Thoracic aorta (tissue), 2 donors: Measurements from ENCODE around the gene TENM4. TPM values are rescaled to one million over a fixed set of nuclear protein-coding genes. Genes with fewer than 3 reads are reported as not detected.

Source experiments
- ATAC-seq: fragments of 150-250 bp; one replicate; pipeline ENCODE4 v1.8.0; 2017; ENCODE audit warnings: low read depth; ENCODE audit not compliant: insufficient number of reproducible peaks, low FRiP score
- DNase-seq: peaks from one replicate; pipeline ENCODE4 v3.0.0-alpha.2; 2020; ENCODE audit warnings: low spot score
- H3K27ac ChIP-seq, 2 donors: fragments of 200-600 bp; sonication (generic); 1 replicate in 1 of 2; 2 replicates in 1 of 2; pipeline ENCODE4 v1.5.1; 2016; ENCODE audit warnings: mild to moderate bottlenecking in 2 of 2, moderate library complexity in 2 of 2
- H3K27me3 ChIP-seq: fragments of 200-600 bp; sonication (generic); replicated peaks from 2 replicates; pipeline ENCODE4 v1.6.0; 2016; ENCODE audit warnings: mild to moderate bottlenecking; ENCODE audit not compliant: insufficient read depth
- H3K36me3 ChIP-seq: fragments of 200-600 bp; sonication (generic); one replicate; pipeline ENCODE4 v1.5.1; 2016
- H3K4me1 ChIP-seq, 2 donors: fragments of 200-600 bp; sonication (generic); 1 replicate in 1 of 2; 2 replicates in 1 of 2; pipeline versions ENCODE4 v1.5.1 to v1.6.0; 2016; ENCODE audit warnings: low read depth in 2 of 2, mild to moderate bottlenecking in 1 of 2; ENCODE audit not compliant: control insufficient read depth in 1 of 2
- H3K4me3 ChIP-seq: fragments of 200-600 bp; sonication (generic); 2 replicates; pipeline ENCODE4 v1.5.1; 2016; ENCODE audit warnings: mild to moderate bottlenecking
- H3K9me3 ChIP-seq: fragments of 200-600 bp; sonication (generic); 2 replicates; pipeline ENCODE4 v1.5.1; 2016
- CTCF ChIP-seq: fragments of 200-600 bp; sonication (generic); IDR thresholded peaks from one replicate; pipeline ENCODE4 v1.5.1; 2019; ENCODE audit warnings: antibody characterized with exemption
- total RNA-seq, 2 donors: library from RNA; depleted of rRNA; stranded (reverse); fragments of >200 nt; gene quantifications; one replicate each; pipeline versions ENCODE4 v1.1.0 to v1.2.3, GENCODE V29; 2016

The TENM4 gene
- total RNA-seq, 2 donors from 2014 or later, result 6.1 to 13.3 TPM

DNA sequence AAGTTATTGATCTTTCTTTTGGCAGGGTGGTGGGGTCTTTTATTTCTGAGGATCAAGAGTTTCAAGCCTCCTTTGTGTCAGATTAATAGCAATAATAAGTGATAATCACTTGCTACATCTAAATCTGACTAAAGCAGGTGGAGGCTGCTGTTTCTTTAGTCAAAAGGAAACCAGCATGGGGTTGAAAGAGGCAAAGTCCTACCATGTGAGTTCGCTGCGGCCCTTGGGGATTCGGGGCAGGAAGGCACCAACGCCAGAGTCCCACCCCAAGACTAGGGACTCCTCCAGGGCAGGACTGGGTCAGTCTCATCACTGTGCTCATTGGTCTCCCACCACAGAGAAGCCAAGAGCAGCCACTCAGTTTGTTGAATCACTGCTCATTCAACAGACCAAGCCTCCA, 73.0 kb downstream of the TENM4 start:
- no peak overlapping the region for H3K4me3 ChIP-seq
- no peaks in the 10 kb centered on the region for H3K4me1 ChIP-seq
- ATAC-seq (no peak), DNase-seq (no peak)
- H3K27me3 ChIP-seq, result no peaks in the 10 kb centered on the region
- no peak overlapping the region for H3K27ac ChIP-seq
- no peaks in the 10 kb centered on the region for H3K9me3 ChIP-seq
- H3K36me3 ChIP-seq, result no peaks in the 10 kb centered on the region
- no peak for TF ChIP-seq CTCF

GRCh38 chr11:79366218-79366617, 74.6 kb downstream of the TENM4 start:
- no peaks in the 10 kb centered on the region for H3K27me3 ChIP-seq
- no peaks in the 10 kb centered on the region for H3K9me3 ChIP-seq
- H3K4me3 ChIP-seq, result no peak overlapping the region
- no peak overlapping the region for H3K27ac ChIP-seq
- H3K36me3 ChIP-seq, result no peaks in the 10 kb centered on the region
- TF ChIP-seq CTCF, result no peak
- DNase-seq, result no peak
- no peak for ATAC-seq
- H3K4me1 ChIP-seq, result no peaks in the 10 kb centered on the region

GRCh38 chr11:79363861-79364378, 76.9 kb downstream of the TENM4 start:
- no peak for ATAC-seq
- Histone ChIP-seq H3K4me1 (no peaks in the 10 kb centered on the region), H3K27ac (no peak overlapping the region), H3K36me3 (no peaks in the 10 kb centered on the region), H3K27me3 (no peaks in the 10 kb centered on the region), H3K9me3 (no peaks in the 10 kb centered on the region), H3K4me3 (no peak overlapping the region)
- DNase-seq, result no peak
- no peak for TF ChIP-seq CTCF

DNA sequence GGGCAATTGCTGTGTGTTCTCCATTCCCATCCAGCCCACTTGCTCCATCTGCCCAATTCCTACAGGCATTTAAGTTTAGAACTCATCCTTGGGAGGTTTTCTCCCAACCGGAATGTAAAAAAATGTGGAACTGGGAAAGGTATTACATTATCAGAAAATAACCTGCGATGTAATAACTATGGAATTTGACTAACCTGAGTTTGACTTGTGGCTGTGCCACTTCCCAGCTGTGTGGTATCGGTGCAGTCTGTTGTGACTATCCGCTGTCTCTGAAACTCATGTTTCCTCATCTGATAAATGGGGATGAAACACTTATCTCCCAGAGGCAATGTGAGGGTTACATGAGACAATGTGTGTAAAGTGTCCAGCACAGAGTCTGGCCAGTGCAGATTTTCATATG, 77.6 kb downstream of the TENM4 start:
- ATAC-seq (no peak), DNase-seq (no peak)
- H3K4me1 ChIP-seq, result no peaks in the 10 kb centered on the region
- no peak overlapping the region for H3K4me3 ChIP-seq
- H3K36me3 ChIP-seq, result no peaks in the 10 kb centered on the region
- no peaks in the 10 kb centered on the region for H3K27me3 ChIP-seq
- no peak overlapping the region for H3K27ac ChIP-seq
- TF ChIP-seq CTCF, result no peak
- no peaks in the 10 kb centered on the region for H3K9me3 ChIP-seq

DNA sequence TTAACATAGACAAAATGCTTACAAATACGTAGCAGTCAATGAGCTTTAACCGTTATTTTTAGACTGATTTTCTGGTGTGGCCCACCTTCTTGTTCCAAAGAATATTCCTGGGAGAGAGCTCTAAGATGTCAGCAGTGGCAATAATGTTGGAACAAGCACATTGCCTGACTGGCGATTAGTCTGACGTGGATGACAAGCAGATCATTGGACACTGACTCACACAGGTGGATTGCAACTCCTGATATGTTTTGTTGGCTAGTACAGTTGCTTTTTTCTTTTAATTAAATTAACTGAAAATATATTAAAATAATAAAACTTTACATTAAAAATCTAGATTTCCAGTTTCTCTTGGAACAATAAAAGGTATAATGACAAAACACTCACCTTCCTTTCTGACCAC, 78.0 kb downstream of the TENM4 start:
- Histone ChIP-seq H3K36me3 (no peaks in the 10 kb centered on the region), H3K27me3 (no peaks in the 10 kb centered on the region), H3K9me3 (no peaks in the 10 kb centered on the region), H3K27ac (no peak overlapping the region), H3K4me1 (no peaks in the 10 kb centered on the region), H3K4me3 (no peak overlapping the region)
- DNase-seq (no peak), ATAC-seq (no peak)
- no peak for TF ChIP-seq CTCF
